ENCODE data around the gene KLF16.

Gene KLF16

GRCh38 chr19:1809678-1810077, 53.7 kb downstream of the KLF16 start:
- TF ChIP-seq ZNF8 (CRISPR knock-in tag; IDR thresholded peaks at IDR 0.05) (no peak), CSRNP3 (CRISPR knock-in tag; IDR thresholded peaks at IDR 0.05) (no peak), SNAI2 (CRISPR knock-in tag; IDR thresholded peaks at IDR 0.05) (no peak), TSHZ2 (CRISPR knock-in tag; IDR thresholded peaks at IDR 0.05) (no peak), POU6F1 (CRISPR knock-in tag; IDR thresholded peaks at IDR 0.05; ENCODE audit: borderline replicate concordance, low read depth) (no peak), TCF4 (CRISPR knock-in tag; IDR thresholded peaks at IDR 0.05; ENCODE audit: borderline replicate concordance) (no peak), ZNF565 (CRISPR knock-in tag; conservative IDR thresholded peaks at IDR 0.05; ENCODE audit: low read depth) (no peak), CREB5 (CRISPR knock-in tag; IDR thresholded peaks at IDR 0.05; ENCODE audit: low read depth) (no peak), PATZ1 (CRISPR knock-in tag; IDR thresholded peaks at IDR 0.05; ENCODE audit: borderline replicate concordance) (no peak), TOX (CRISPR knock-in tag; IDR thresholded peaks at IDR 0.05; ENCODE audit: borderline replicate concordance) (no peak), ZFP30 (CRISPR knock-in tag; IDR thresholded peaks at IDR 0.05) (no peak), BACH2 (CRISPR knock-in tag; IDR thresholded peaks at IDR 0.05; ENCODE audit: borderline replicate concordance) (no peak), ESRRG (CRISPR knock-in tag; IDR thresholded peaks at IDR 0.05) (no peak)
- no peak for ATAC-seq

GRCh38 chr19:1808395-1808731, 55.0 kb downstream of the KLF16 start:
- TF ChIP-seq CSDC2 (CRISPR knock-in tag; IDR thresholded peaks at IDR 0.05) (no peak), ISL1 (CRISPR knock-in tag; IDR thresholded peaks at IDR 0.05) (no peak), ESRRG (CRISPR knock-in tag; IDR thresholded peaks at IDR 0.05) (no peak), RARB (CRISPR knock-in tag; IDR thresholded peaks at IDR 0.05) (no peak), BACH2 (CRISPR knock-in tag; IDR thresholded peaks at IDR 0.05; ENCODE audit: borderline replicate concordance) (no peak), OSR1 (CRISPR knock-in tag; IDR thresholded peaks at IDR 0.05) (no peak), TSHZ2 (CRISPR knock-in tag; IDR thresholded peaks at IDR 0.05) (no peak), ZFP3 (CRISPR knock-in tag; IDR thresholded peaks at IDR 0.05) (no peak), ZFP30 (CRISPR knock-in tag; IDR thresholded peaks at IDR 0.05) (no peak), CSRNP3 (CRISPR knock-in tag; IDR thresholded peaks at IDR 0.05) (no peak), PPARA (CRISPR knock-in tag; IDR thresholded peaks at IDR 0.05; ENCODE audit: borderline replicate concordance) (no peak), PATZ1 (CRISPR knock-in tag; IDR thresholded peaks at IDR 0.05; ENCODE audit: borderline replicate concordance) (no peak), ZNF8 (CRISPR knock-in tag; IDR thresholded peaks at IDR 0.05) (no peak), CREB5 (CRISPR knock-in tag; IDR thresholded peaks at IDR 0.05; ENCODE audit: low read depth) (no peak), ARNTL (CRISPR knock-in tag; IDR thresholded peaks at IDR 0.05; ENCODE audit: borderline replicate concordance, low read depth) (no peak)
- ATAC-seq = no peak
